Stimulated activated CD8-positive, alpha-beta memory T cell treated with anti-CD3 and anti-CD28 coated beads, Interleukin-4, amount 100 ng/mL, for 4 hours (primary cell): Measurements from ENCODE around the gene GKN1.
"Not testable (repeated sequence)": the region's sequence is repeated elsewhere in the genome, so short reads cannot be mapped to it uniquely, and the experiment has no call there.

ENCODE experiments used
- DNase-seq, 2 donors: peaks; one replicate each; pipeline ENCODE4 v3.0.0-alpha.2; 2020; ENCODE audit warnings: low read depth in 2 of 2, low spot score in 1 of 2

The GKN1 gene

GRCh38 chr2:68974251-68974650, at the start of gene GKN1:
Gene GKN1, plus strand, starts transcription at chr2:68974636. Its CDS starts 42 bp downstream, at chr2:68974678.
- DNase-seq, result no peak

- DNase-seq, result no peak
Measured at GRCh38 chr2:68925295-68925896, 49.0 kb upstream of the GKN1 start.

- DNase-seq, result no peak
Measured at GRCh38 chr2:68926796-68927195, 47.6 kb upstream of the GKN1 start.

GRCh38 chr2:68931149-68931711, 43.2 kb upstream of the GKN1 start:
- DNase-seq, result no peak

- no peak for DNase-seq
Measured at GRCh38 chr2:68931799-68932198, 42.6 kb upstream of the GKN1 start.

- DNase-seq, result no peak
Measured at GRCh38 chr2:68932402-68932801, 42.0 kb upstream of the GKN1 start.

- no peak for DNase-seq
Measured at GRCh38 chr2:68934021-68934420, 40.4 kb upstream of the GKN1 start.

- DNase-seq, result no peak
Measured at GRCh38 chr2:68935471-68935870, 39.0 kb upstream of the GKN1 start.

GRCh38 chr2:68936427-68936826, 38.0 kb upstream of the GKN1 start:
- DNase-seq, result no peak

- DNase-seq, result no peak
Measured at GRCh38 chr2:68936889-68937288, 37.5 kb upstream of the GKN1 start.

GRCh38 chr2:68937346-68938055, 36.9 kb upstream of the GKN1 start:
- DNase-seq, result no peak

- no peak for DNase-seq
Measured at GRCh38 chr2:68938938-68939337, 35.5 kb upstream of the GKN1 start.

GRCh38 chr2:68939962-68940361, 34.5 kb upstream of the GKN1 start:
- DNase-seq, result no peak

GRCh38 chr2:68940369-68940768, 34.1 kb upstream of the GKN1 start:
- no peak for DNase-seq

GRCh38 chr2:68942827-68943226, 31.6 kb upstream of the GKN1 start:
- no peak for DNase-seq

GRCh38 chr2:68943581-68944568, 30.6 kb upstream of the GKN1 start:
- DNase-seq, result peak in 1 of 2 donors; percentile 8

GRCh38 chr2:68946117-68946516, 28.3 kb upstream of the GKN1 start:
- no peak for DNase-seq

GRCh38 chr2:68948710-68949109, 25.7 kb upstream of the GKN1 start:
- no peak for DNase-seq

GRCh38 chr2:68951899-68952298, 22.5 kb upstream of the GKN1 start:
- no peak for DNase-seq

- no peak for DNase-seq
Measured at GRCh38 chr2:68952887-68953521, 21.4 kb upstream of the GKN1 start, which contains the start of gene GKN2. Gene GKN2, minus strand, starts transcription at chr2:68952893. Its CDS starts 32 bp downstream, at chr2:68952861.

GRCh38 chr2:68955432-68955831, 19.0 kb upstream of the GKN1 start:
- DNase-seq, result not testable (repeated sequence)
